Measurements from ENCODE around the gene NLGN1. TPM values are rescaled to one million over a fixed set of nuclear protein-coding genes. Genes with fewer than 3 reads are reported as not detected.

NLGN1 gene
- total RNA-seq, 1 donor from 2014 or later, result 5.7 TPM

DNA sequence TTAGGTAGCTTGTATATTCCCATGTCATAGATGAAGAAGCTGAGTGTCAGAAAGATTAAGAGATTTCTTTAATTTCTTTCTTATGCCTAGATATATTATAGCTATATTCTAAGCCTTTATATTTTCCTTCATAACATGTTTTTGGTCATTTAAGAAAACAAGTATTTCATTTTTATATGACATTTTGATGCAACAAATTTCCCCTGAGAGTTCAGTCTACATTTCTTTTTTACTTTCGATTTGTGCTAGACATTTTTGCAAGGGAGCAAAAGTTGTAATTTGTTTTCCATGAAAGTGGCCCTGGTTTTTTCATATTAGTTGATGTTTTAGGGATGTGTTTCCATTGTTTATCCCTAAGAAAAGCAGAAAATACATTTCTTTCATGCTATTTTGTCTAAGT is 344.9 kb downstream of the NLGN1 start:
- Histone ChIP-seq H3K27ac (ENCODE audit: low read depth, low read length) (no peak overlapping the region), H3K9me3 (ENCODE audit: control insufficient read depth in 3 of 3, low read length in 3 of 3) (no peaks in the 10 kb centered on the region), H3K4me1 (ENCODE audit: control insufficient read depth in 3 of 3, insufficient read depth in 3 of 3, low read length in 3 of 3) (no peaks in the 10 kb centered on the region), H3K4me3 (ENCODE audit: low read length in 3 of 3) (no peak overlapping the region), H3K27me3 (ENCODE audit: control insufficient read depth in 3 of 3, insufficient read depth in 3 of 3, low read length in 3 of 3) (no peaks in the 10 kb centered on the region), H3K9ac (ENCODE audit: low read depth in 1 of 3, low read length in 3 of 3) (no peak overlapping the region), H3K36me3 (ENCODE audit: control insufficient read depth in 3 of 3, insufficient read depth in 3 of 3, low read length in 3 of 3) (no peaks in the 10 kb centered on the region)

DNA sequence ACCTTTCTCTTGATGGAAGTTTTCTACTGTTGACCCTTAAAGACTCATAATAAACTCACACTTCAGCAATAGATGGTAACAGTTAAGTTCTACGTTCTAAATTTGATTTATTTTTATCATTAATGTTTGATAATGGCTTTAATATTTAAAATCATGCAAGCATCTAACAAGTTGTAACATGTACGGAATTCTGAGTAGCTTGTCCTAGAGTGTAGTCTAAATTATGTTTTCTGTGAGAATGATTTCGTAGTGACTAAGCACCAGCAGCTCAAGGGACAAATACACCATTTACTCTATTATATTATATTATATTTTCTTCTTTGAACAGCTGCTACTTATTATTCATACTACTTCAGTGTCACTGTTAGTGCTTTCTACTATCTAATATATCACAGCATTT is 345.6 kb downstream of the NLGN1 start:
- Histone ChIP-seq H3K4me3 (ENCODE audit: low read length in 3 of 3) (no peak overlapping the region), H3K9me3 (ENCODE audit: control insufficient read depth in 3 of 3, low read length in 3 of 3) (no peaks in the 10 kb centered on the region), H3K36me3 (ENCODE audit: control insufficient read depth in 3 of 3, insufficient read depth in 3 of 3, low read length in 3 of 3) (no peaks in the 10 kb centered on the region), H3K9ac (ENCODE audit: low read depth in 1 of 3, low read length in 3 of 3) (no peak overlapping the region), H3K27me3 (ENCODE audit: control insufficient read depth in 3 of 3, insufficient read depth in 3 of 3, low read length in 3 of 3) (no peaks in the 10 kb centered on the region), H3K27ac (ENCODE audit: low read depth, low read length) (no peak overlapping the region), H3K4me1 (ENCODE audit: control insufficient read depth in 3 of 3, insufficient read depth in 3 of 3, low read length in 3 of 3) (no peaks in the 10 kb centered on the region)

DNA sequence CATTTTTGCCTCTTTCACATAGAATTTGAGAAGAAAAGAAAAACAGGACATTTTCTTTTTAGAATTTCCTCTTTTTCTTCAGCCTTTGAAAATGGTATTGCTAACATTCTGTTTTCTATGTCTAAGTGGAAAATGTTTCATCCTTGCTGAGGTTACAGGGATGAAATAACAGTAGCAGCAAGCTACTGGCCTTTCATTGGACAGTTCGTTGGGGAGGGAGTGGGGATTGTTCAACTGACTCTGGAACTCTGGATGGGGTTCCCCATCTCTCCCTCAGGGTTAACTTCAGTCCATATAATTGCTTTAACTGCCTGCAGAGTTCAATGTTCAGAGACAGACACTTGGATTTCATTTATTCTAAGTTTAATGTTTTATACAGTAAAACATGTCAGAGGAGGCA is 346.0 kb downstream of the NLGN1 start:
- Histone ChIP-seq H3K27ac (ENCODE audit: low read depth, low read length) (no peak overlapping the region), H3K36me3 (ENCODE audit: control insufficient read depth in 3 of 3, insufficient read depth in 3 of 3, low read length in 3 of 3) (no peaks in the 10 kb centered on the region), H3K9ac (ENCODE audit: low read depth in 1 of 3, low read length in 3 of 3) (no peak overlapping the region), H3K9me3 (ENCODE audit: control insufficient read depth in 3 of 3, low read length in 3 of 3) (no peaks in the 10 kb centered on the region), H3K4me1 (ENCODE audit: control insufficient read depth in 3 of 3, insufficient read depth in 3 of 3, low read length in 3 of 3) (no peaks in the 10 kb centered on the region), H3K4me3 (ENCODE audit: low read length in 3 of 3) (no peak overlapping the region), H3K27me3 (ENCODE audit: control insufficient read depth in 3 of 3, insufficient read depth in 3 of 3, low read length in 3 of 3) (no peaks in the 10 kb centered on the region)

DNA sequence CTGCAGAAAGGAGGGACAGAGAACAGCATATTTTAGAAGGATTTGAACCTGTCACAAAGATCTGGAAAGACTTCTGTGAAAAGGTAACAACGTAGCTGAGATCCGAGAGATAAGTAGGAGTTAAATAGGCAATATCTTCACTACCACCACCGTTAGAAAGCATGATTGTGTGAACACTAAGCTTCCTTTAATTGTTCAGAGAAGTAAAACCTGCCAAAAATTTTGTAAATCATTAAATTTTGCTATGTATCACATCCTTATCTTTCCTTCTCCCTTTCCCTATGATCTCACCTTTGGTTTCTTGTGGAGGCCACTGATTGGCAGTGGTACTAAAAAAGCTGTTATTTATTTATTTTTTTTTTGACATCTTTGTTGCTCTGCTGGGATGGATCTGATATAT is 346.9 kb downstream of the NLGN1 start:
- Histone ChIP-seq H3K9me3 (ENCODE audit: control insufficient read depth in 3 of 3, low read length in 3 of 3) (no peaks in the 10 kb centered on the region), H3K4me1 (ENCODE audit: control insufficient read depth in 3 of 3, insufficient read depth in 3 of 3, low read length in 3 of 3) (no peaks in the 10 kb centered on the region), H3K4me3 (ENCODE audit: low read length in 3 of 3) (no peak overlapping the region), H3K36me3 (ENCODE audit: control insufficient read depth in 3 of 3, insufficient read depth in 3 of 3, low read length in 3 of 3) (no peaks in the 10 kb centered on the region), H3K9ac (ENCODE audit: low read depth in 1 of 3, low read length in 3 of 3) (no peak overlapping the region), H3K27ac (ENCODE audit: low read depth, low read length) (no peak overlapping the region), H3K27me3 (ENCODE audit: control insufficient read depth in 3 of 3, insufficient read depth in 3 of 3, low read length in 3 of 3) (no peaks in the 10 kb centered on the region)

DNA sequence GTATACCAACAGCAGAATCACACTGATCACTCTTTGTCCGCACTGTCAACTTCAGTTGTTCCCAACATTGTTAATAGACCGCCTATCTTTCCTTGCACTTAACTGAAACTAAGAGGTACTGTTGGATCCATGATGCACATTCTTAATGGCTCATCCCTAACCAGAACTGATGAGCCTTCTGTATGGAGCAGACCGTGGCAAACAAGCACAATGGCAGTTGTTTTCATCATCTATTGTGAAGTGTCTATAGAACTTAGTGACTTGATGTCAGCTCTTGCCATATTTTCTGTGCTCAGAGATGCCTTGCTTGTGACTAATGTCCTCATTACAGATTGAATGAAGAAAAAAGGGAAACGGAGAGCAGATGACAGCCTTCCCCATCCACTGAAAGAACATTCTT is 347.4 kb downstream of the NLGN1 start:
- H3K9me3 ChIP-seq (ENCODE audit: control insufficient read depth in 3 of 3, low read length in 3 of 3), result no peaks in the 10 kb centered on the region
- no peak overlapping the region for H3K27ac ChIP-seq (ENCODE audit: low read depth, low read length)
- no peak overlapping the region for H3K4me3 ChIP-seq (ENCODE audit: low read length in 3 of 3)
- H3K4me1 ChIP-seq (ENCODE audit: control insufficient read depth in 3 of 3, insufficient read depth in 3 of 3, low read length in 3 of 3), result no peaks in the 10 kb centered on the region
- H3K27me3 ChIP-seq (ENCODE audit: control insufficient read depth in 3 of 3, insufficient read depth in 3 of 3, low read length in 3 of 3), result no peaks in the 10 kb centered on the region
- no peaks in the 10 kb centered on the region for H3K36me3 ChIP-seq (ENCODE audit: control insufficient read depth in 3 of 3, insufficient read depth in 3 of 3, low read length in 3 of 3)
- H3K9ac ChIP-seq (ENCODE audit: low read depth in 1 of 3, low read length in 3 of 3), result no peak overlapping the region

DNA sequence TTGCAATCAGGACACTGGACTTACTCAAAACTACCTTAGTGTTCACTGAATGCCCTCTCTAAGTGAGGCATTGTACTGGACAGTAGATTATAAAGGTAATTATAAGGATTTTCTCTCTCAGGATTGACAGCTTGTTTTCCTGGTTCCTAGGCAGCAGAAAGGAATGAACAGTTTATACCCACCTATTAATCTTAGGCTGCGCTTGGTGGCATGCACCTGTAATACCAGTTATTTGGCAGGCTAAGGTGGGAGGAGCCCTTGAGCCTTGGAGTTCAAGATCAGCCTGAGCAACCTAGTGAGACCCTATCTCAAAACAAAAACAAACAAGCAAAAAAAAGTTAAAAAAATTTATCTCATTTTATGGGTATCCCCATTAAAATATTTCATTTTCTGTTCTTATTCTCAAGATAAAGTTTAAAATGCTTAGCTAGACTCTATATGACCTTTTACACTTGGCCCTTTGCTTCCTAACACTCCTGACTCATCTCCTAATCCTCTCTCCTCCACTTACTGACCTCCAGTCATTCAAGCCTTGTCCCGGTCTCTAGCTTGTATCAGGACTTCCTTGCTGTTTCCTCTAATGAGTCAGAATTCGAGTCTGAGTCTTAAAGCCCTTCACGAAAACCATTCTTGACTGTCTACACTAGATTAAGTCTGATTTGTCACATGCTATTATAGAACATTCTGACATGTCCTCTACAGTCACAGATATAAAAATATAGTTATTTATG is 348.6 kb downstream of the NLGN1 start:
- no peak overlapping the region for H3K4me3 ChIP-seq (ENCODE audit: low read length in 3 of 3)
- H3K36me3 ChIP-seq (ENCODE audit: control insufficient read depth in 3 of 3, insufficient read depth in 3 of 3, low read length in 3 of 3), result no peaks in the 10 kb centered on the region
- H3K9me3 ChIP-seq (ENCODE audit: control insufficient read depth in 3 of 3, low read length in 3 of 3), result no peaks in the 10 kb centered on the region
- H3K4me1 ChIP-seq (ENCODE audit: control insufficient read depth in 3 of 3, insufficient read depth in 3 of 3, low read length in 3 of 3), result no peaks in the 10 kb centered on the region
- no peak overlapping the region for H3K27ac ChIP-seq (ENCODE audit: low read depth, low read length)
- no peaks in the 10 kb centered on the region for H3K27me3 ChIP-seq (ENCODE audit: control insufficient read depth in 3 of 3, insufficient read depth in 3 of 3, low read length in 3 of 3)
- H3K9ac ChIP-seq (ENCODE audit: low read depth in 1 of 3, low read length in 3 of 3), result no peak overlapping the region

DNA sequence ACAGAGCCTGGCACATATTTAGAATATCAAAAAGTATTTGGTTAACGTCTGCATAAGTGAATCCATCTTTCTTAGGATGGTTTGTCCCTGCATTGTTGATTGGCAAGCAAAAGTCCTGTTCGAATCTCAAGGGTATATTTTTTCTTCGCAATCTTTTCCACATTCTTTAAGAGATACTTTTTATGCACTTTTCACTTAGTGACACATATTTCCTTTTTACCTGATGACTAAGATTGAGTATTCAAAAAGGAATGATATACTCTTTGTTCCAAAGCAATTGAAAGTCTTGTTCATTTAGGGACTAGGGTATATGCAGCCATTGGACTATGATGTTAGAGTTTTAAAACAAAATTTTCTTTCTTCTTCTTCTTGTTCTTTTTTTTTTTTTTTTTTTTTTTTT is 349.9 kb downstream of the NLGN1 start:
- Histone ChIP-seq H3K9me3 (ENCODE audit: control insufficient read depth in 3 of 3, low read length in 3 of 3) (no peaks in the 10 kb centered on the region), H3K27me3 (ENCODE audit: control insufficient read depth in 3 of 3, insufficient read depth in 3 of 3, low read length in 3 of 3) (no peaks in the 10 kb centered on the region), H3K9ac (ENCODE audit: low read depth in 1 of 3, low read length in 3 of 3) (no peak overlapping the region), H3K4me1 (ENCODE audit: control insufficient read depth in 3 of 3, insufficient read depth in 3 of 3, low read length in 3 of 3) (no peaks in the 10 kb centered on the region), H3K36me3 (ENCODE audit: control insufficient read depth in 3 of 3, insufficient read depth in 3 of 3, low read length in 3 of 3) (no peaks in the 10 kb centered on the region), H3K4me3 (ENCODE audit: low read length in 3 of 3) (no peak overlapping the region), H3K27ac (ENCODE audit: low read depth, low read length) (no peak overlapping the region)

DNA sequence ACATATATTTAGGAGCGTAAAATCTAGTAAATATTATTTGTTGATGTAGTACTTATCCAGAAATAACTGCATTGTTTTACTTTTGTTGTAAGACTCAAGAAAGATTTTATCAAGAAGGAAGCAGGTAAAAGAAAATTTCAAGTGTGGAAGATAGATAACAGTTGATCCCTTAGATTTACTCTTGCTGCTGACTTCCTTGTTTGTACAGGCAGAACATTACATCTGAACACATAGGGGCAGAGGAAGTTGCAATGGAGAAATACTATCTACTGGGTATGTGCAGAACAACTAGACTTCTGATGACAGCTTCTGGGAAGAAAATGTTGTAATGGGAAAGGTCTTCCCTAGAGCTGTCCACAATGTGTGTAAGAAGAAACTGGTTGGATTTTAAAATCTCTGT is 350.6 kb downstream of the NLGN1 start:
- H3K27me3 ChIP-seq (ENCODE audit: control insufficient read depth in 3 of 3, insufficient read depth in 3 of 3, low read length in 3 of 3), result no peaks in the 10 kb centered on the region
- H3K9ac ChIP-seq (ENCODE audit: low read depth in 1 of 3, low read length in 3 of 3), result no peak overlapping the region
- H3K9me3 ChIP-seq (ENCODE audit: control insufficient read depth in 3 of 3, low read length in 3 of 3), result no peaks in the 10 kb centered on the region
- no peak overlapping the region for H3K27ac ChIP-seq (ENCODE audit: low read depth, low read length)
- H3K36me3 ChIP-seq (ENCODE audit: control insufficient read depth in 3 of 3, insufficient read depth in 3 of 3, low read length in 3 of 3), result no peaks in the 10 kb centered on the region
- no peaks in the 10 kb centered on the region for H3K4me1 ChIP-seq (ENCODE audit: control insufficient read depth in 3 of 3, insufficient read depth in 3 of 3, low read length in 3 of 3)
- H3K4me3 ChIP-seq (ENCODE audit: low read length in 3 of 3), result no peak overlapping the region

DNA sequence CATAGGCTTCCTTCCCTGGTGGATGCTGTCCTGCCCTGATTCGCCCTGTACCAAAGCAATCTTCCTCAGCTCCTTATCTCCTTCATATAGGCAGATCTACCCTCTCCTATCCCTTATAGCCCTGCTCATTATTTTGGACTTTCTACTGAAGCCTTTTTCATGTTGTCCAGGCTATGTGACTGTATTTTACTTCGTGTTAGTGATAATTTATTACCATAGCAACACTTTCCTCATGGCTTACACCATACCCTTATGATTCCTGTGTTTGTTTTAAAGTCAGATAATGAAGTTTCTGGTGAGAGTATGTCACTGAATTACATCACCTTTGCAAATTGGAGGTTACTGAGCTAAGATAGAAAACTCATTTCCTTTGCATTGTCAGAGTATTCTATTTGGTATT is 352.6 kb downstream of the NLGN1 start:
- Histone ChIP-seq H3K36me3 (ENCODE audit: control insufficient read depth in 3 of 3, insufficient read depth in 3 of 3, low read length in 3 of 3) (no peaks in the 10 kb centered on the region), H3K27me3 (ENCODE audit: control insufficient read depth in 3 of 3, insufficient read depth in 3 of 3, low read length in 3 of 3) (no peaks in the 10 kb centered on the region), H3K4me3 (ENCODE audit: low read length in 3 of 3) (no peak overlapping the region), H3K9me3 (ENCODE audit: control insufficient read depth in 3 of 3, low read length in 3 of 3) (no peaks in the 10 kb centered on the region), H3K4me1 (ENCODE audit: control insufficient read depth in 3 of 3, insufficient read depth in 3 of 3, low read length in 3 of 3) (no peaks in the 10 kb centered on the region), H3K27ac (ENCODE audit: low read depth, low read length) (no peak overlapping the region), H3K9ac (ENCODE audit: low read depth in 1 of 3, low read length in 3 of 3) (no peak overlapping the region)

DNA sequence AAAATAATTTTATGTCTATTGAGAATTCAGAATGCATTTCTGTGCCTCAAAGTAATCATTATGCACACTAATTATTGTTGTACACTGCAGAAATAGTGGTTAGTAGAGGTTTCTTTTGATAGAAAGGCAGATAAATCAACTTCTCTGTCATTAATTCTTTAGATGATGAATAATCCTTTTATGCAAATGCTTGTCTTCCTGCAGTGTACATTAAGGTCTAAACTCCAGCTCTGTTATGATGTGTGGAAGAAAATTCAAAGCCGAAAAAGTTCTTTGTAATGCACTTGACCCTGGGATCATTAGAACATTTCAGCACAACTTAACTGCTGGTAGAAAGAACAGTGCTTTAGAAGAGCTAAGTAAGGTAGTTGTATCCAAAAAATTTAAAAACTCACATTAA is 353.0 kb downstream of the NLGN1 start:
- Histone ChIP-seq H3K9ac (ENCODE audit: low read depth in 1 of 3, low read length in 3 of 3) (no peak overlapping the region), H3K27ac (ENCODE audit: low read depth, low read length) (no peak overlapping the region), H3K4me3 (ENCODE audit: low read length in 3 of 3) (no peak overlapping the region), H3K36me3 (ENCODE audit: control insufficient read depth in 3 of 3, insufficient read depth in 3 of 3, low read length in 3 of 3) (no peaks in the 10 kb centered on the region), H3K4me1 (ENCODE audit: control insufficient read depth in 3 of 3, insufficient read depth in 3 of 3, low read length in 3 of 3) (no peaks in the 10 kb centered on the region), H3K27me3 (ENCODE audit: control insufficient read depth in 3 of 3, insufficient read depth in 3 of 3, low read length in 3 of 3) (no peaks in the 10 kb centered on the region), H3K9me3 (ENCODE audit: control insufficient read depth in 3 of 3, low read length in 3 of 3) (no peaks in the 10 kb centered on the region)
